TTC549 (cell line): Measurements from ENCODE around the gene ARNT2.

Experiments used
- FAIRE-seq: peaks from 2 replicates; lab custom pipeline; 2012; peaks lifted over from hg19 to GRCh38; lab: Jason Lieb, UNC

ARNT2 gene

GRCh38 chr15:80518522-80518921 is 114.3 kb downstream of the ARNT2 start:
- FAIRE-seq, result no peak

DNA sequence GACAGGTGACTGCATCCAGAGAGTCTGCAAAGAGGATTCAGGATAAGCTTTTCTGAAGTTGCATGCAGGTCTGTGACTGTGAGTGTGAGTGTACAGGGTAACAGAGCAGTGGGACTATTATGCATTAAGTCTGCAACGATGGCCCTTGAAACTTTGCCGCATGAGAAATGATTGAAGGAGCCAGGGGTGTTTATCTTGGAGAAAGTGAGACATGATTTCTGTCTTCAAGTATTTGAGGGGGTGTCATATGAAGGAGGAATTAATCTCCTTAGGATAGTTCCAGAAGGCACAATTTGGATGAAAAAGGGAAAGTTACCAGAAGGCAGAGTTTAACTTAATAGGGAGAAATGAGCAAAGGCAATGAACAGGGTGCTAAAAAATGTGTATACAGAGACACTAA is 119.6 kb downstream of the ARNT2 start:
- no peak for FAIRE-seq

DNA sequence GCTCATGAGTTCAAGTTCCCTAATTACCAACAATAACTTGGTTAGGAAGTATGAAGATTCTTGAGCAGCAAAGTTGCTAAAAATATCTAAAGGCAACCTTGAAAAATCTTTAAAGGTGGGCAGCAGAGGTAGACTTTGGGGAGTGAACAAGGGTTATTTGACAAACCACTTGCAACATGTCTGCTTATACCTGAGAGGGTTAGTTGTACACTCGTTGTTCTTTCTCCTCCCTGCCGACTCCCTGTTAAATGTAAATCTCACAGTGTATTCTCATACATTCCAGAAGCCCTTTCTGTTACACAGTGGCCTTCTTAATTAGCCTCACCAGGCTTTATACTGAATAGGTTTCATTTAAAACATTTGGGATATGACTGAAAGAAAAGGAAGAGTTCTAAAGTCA is 121.7 kb downstream of the ARNT2 start:
- no peak for FAIRE-seq

GRCh38 chr15:80526556-80527340 is 122.6 kb downstream of the ARNT2 start:
- no peak for FAIRE-seq

- no peak for FAIRE-seq
These were observed 123.2 kb downstream of the ARNT2 start for GRCh38 chr15:80527406-80527805.

- FAIRE-seq, result no peak
These were observed 123.8 kb downstream of the ARNT2 start for GRCh38 chr15:80527961-80528360.

DNA sequence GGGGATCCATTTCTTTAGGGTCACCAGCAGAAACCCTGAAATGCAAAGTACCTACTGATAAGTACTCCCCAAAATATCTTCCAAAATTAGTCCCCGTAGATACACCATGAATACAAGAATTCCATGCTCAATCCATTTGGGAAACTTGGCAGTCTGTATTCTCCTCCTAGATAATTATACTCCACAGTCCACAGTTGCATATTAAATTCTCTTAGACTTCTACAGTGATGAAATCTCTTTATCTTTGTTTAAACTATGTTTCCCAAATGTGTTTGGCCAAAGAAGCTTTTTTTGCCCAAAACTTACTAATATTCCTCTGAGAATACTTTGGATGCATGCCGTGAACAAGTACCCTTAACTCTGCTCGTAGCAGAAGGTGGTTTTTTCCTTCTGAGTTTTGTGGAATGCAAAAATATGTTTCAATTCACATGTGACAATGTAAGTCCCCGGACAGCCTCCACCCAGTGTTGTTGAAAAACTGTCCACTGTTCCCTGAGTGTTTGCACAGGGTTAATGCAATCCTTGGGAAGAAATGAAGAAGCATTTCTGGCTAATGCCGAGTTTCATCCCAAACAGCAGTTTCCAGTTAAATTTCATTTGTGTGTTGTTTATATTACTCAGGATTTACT is 126.7 kb downstream of the ARNT2 start:
- FAIRE-seq, result no peak

DNA sequence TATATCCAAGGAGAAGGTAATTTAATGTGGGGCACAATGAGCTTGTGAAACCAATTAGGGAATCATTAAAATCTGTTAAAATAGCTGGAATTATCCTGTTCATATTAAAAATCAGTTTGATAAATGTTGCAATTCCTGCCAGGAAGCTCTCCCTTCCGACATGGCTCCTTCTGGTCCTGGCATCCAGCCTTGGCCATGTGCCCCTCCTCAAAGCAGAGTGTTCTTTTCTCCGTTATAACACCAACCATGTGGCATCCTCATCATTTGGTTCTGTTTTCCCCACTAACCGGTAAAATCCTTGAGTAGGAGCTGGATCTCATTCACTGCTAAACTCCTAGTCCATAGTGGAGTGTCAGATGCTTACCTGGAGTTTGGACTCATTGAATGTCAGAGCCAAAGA is 127.2 kb downstream of the ARNT2 start:
- FAIRE-seq, result no peak

- FAIRE-seq, result no peak
These were observed 127.6 kb downstream of the ARNT2 start for GRCh38 chr15:80531796-80532195.

DNA sequence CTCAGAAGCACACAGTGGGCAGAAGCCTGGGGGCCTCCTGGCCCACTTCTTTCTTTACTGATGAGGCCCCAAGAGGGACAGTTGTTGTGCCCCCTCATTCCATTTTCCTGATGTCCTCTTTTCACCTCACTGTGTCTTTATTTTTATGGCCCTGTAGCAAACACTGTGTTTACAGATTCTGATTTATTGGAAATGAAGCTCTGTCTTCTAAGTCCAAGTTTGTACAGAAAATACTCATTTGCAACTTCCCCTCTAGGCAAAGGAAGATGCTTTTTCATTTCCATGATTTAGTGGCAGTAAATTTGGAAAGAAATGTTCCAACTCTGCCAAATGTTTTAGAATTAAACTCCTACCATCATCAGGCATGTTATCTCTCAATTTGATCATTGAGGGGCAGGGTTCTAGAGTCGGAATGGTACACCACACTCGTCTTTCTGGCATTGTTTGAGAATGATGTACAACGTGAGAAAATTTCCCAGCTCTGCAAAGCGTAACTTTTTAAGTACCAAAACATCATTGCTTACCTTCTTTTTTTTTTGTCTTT is 129.7 kb downstream of the ARNT2 start:
- no peak for FAIRE-seq

DNA sequence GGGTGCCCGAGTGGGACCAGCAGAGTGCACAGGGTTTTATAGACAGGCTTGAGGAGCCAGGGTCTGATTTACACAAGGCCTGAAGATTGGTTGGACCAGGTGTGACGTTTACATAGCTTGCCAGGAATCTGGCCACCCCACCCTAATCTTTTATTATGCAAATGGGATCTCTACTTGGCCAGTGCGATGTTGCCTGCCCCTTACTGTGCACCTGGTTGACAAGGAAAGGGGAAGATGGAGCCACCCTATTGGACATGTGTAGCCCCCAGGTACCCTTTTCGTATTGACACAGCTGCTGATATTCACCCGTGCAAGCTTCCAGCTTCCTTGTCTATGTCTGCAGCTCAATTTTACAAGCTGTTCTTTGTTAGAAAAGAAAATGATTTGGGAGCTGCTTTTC is 132.0 kb downstream of the ARNT2 start:
- no peak for FAIRE-seq

DNA sequence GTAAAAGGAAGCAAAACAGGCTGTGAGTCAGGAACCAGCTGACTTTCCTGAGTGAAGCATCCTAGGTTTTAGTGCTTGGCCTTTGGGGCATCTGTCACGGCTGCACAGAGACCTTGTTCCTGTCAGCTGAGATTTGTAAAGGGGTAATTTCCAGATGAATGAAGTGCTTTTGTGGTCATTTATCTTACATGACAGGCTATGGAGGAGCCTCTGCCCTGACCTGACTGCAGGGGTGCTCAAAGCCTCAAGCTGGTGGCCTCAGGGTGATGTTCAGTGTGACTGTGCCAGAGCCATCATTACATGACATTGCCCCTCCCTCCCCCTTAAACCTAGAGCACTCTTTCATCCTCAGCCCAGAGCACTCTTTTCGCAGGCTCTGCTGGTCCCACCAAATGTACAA is 132.5 kb downstream of the ARNT2 start:
- FAIRE-seq, result no peak

GRCh38 chr15:80545078-80545477 is 140.9 kb downstream of the ARNT2 start:
- no peak for FAIRE-seq

- FAIRE-seq, result no peak
These were observed 143.1 kb downstream of the ARNT2 start for GRCh38 chr15:80547264-80547663.

GRCh38 chr15:80549191-80549590 is 145.0 kb downstream of the ARNT2 start:
- FAIRE-seq, result no peak

- no peak for FAIRE-seq
These were observed 145.5 kb downstream of the ARNT2 start for GRCh38 chr15:80549654-80550053.

DNA sequence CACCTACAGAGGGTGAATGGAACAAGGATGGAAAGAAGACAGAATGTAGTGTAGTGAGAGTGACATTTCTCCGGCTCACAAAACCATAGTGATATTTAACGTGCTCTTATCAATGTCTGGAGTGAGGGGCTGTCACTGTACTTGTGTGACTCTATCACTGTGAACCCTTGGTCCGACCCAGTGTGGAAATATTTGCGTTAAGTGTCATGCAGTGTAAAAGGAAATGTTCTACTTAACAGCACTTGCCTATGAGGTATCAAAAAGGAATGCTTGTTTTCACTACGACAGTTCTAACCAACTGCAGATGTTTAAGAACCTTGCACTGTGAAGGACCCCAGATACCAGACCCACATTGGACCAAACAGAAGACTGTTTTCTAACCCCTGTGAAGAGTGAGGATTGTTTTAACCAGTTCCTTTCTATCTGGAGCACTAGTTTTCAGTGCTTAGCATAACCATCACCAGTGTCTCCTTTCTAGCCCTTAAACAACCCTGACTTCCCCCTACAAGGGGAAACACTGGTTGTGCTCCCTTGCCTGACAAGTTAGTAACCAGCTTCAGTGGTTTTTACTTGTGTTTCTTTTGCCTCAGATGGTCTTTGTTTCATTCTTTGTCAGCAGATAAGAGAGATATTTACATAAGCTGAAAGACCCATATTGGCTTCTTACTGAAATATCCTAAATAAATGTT is 146.2 kb downstream of the ARNT2 start:
- FAIRE-seq, result no peak

GRCh38 chr15:80550908-80551260 is 146.7 kb downstream of the ARNT2 start:
- no peak for FAIRE-seq

DNA sequence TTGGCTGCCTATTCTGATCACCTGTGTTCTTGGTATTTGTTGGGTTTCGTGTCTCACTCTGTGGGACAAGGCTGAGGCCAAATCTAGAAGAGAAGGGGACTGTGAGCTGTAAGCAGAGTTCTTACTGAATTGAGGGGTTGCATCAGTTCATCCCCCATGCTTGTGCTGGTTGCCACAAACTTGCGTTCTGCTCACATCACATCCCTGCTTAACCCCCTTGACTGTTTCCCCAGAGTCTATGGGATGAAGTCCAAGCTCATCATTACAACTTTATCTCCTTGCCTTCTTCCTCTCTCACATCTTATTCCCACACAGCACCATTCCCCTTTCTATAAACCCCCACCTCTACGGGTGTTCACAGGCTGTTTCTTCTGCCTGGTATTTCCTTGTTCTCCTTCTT is 147.2 kb downstream of the ARNT2 start:
- no peak for FAIRE-seq

DNA sequence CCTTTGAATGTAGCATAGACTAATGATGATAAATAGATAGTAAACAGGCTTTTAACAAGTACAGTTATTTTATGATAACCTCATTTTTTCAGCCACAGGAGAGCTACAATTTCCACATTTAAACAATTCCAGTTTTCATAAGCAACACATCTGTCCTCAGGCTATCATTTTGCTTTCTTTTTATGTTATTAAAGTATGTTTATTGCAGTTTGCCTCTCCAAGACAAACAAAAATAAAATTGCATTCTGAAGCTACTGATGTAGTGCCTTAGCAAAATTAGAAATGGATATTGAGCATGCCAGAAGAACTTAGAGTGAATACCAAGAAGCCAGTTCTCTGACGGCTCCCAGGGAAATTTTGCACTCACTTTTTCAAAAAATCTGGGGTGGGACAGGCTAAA is 150.4 kb downstream of the ARNT2 start:
- FAIRE-seq, result no peak

- no peak for FAIRE-seq
These were observed 152.6 kb downstream of the ARNT2 start for GRCh38 chr15:80556694-80557367.

DNA sequence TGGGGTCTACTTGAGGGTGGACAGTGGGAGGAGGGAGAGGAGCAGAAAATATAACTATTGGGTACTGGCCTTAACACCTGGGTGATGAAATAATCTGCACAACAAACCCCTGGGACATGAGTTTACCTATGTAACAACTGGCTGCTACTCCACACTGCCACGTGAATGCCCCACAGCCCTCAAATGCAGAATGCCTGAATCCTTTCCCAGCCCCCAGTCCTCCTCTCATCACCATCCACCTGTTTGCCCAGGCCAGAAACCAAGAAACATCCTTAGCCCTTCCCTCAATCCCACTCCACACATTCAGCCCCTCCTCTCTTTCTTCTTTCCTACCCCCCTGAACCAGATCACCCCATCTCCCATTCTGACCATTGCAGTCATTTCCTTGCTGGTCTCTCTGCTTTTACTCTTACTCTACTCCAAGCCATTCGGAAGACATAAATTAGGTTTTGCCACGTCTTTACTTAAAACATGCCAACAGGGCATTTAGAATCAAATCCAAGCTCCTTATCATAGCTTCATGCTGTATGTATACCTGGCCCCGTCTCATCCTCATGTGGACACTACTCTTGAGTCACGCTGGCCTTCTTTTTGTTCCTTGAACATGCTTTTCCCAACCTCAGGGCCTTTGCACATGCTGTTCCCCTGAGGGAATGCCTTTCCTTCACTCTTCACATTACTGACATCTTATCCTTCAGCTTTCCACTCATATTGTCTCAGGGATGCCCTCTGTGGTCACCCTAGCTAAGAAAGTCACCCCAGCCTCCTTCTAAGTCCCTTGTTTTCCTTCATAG is 153.5 kb downstream of the ARNT2 start:
- no peak for FAIRE-seq
